Liver (tissue), 3 donors: ENCODE measurements around the gene MAN2A2.

Experiments
- EGR1 ChIP-seq, 2 donors: IDR thresholded peaks; 2 replicates each; pipeline ENCODE4 v1.6.1; 2016 to 2018; ENCODE audit warnings: antibody characterized with exemption in 2 of 2, low read depth in 2 of 2
- GABPA ChIP-seq, 2 donors: IDR thresholded peaks in 1 of 2; conservative IDR thresholded peaks in 1 of 2; 2 replicates each; pipeline ENCODE4 v1.6.1; 2016; ENCODE audit warnings: antibody characterized with exemption in 2 of 2, mild to moderate bottlenecking in 1 of 2, moderate library complexity in 1 of 2
- JUND ChIP-seq, 2 donors: IDR thresholded peaks; 2 replicates each; pipeline ENCODE4 v1.6.1; 2016; ENCODE audit warnings: antibody characterized with exemption in 2 of 2
- NR2F2 ChIP-seq: IDR thresholded peaks from 2 replicates; pipeline ENCODE4 v1.6.1; 2016; ENCODE audit warnings: antibody characterized with exemption
- RAD21 ChIP-seq, 2 donors: IDR thresholded peaks; 2 replicates each; pipeline ENCODE4 v1.6.1; 2016; ENCODE audit warnings: antibody characterized with exemption in 2 of 2, mild to moderate bottlenecking in 2 of 2
- RXRA ChIP-seq, 2 donors: IDR thresholded peaks; 2 replicates each; pipeline ENCODE4 v1.6.1; 2017 to 2018; ENCODE audit warnings: antibody characterized with exemption in 2 of 2, mild to moderate bottlenecking in 1 of 2
- SP1 ChIP-seq: IDR thresholded peaks from 2 replicates; pipeline ENCODE4 v1.6.1; 2018; ENCODE audit warnings: antibody characterized with exemption, mild to moderate bottlenecking
- TAF1 ChIP-seq: conservative IDR thresholded peaks from 2 replicates; pipeline ENCODE4 v1.6.1; 2016; ENCODE audit warnings: antibody characterized with exemption, mild to moderate bottlenecking
- YY1 ChIP-seq: IDR thresholded peaks from 2 replicates; pipeline ENCODE4 v1.6.1; 2016; ENCODE audit warnings: antibody characterized with exemption, mild to moderate bottlenecking
- TF ChIP-seq, protein P1 (sequence below): fragments of 150-350 bp; IDR thresholded peaks from 2 replicates; pipeline ENCODE4 v1.5.1; 2017; ENCODE audit warnings: improper control_type of control experiment, low read depth, low read length; ENCODE audit not compliant: missing input control
- TF ChIP-seq, protein P2 (sequence below): IDR thresholded peaks from 2 replicates; pipeline ENCODE4 v1.6.1; 2016; ENCODE audit warnings: antibody characterized with exemption, mild to moderate bottlenecking
- TF ChIP-seq, protein P3 (sequence below): IDR thresholded peaks from 2 replicates; pipeline ENCODE4 v1.6.1; 2016; ENCODE audit warnings: antibody characterized with exemption
- TF ChIP-seq, protein P4 (sequence below): IDR thresholded peaks from 2 replicates; pipeline ENCODE4 v1.6.1; 2016; ENCODE audit warnings: antibody characterized with exemption
- TF ChIP-seq, protein P5 (sequence below): IDR thresholded peaks from 2 replicates; pipeline ENCODE4 v1.6.1; 2016; ENCODE audit warnings: antibody characterized with exemption
- donor health status: healthy.
- donor health status: healthy.

DNA sequence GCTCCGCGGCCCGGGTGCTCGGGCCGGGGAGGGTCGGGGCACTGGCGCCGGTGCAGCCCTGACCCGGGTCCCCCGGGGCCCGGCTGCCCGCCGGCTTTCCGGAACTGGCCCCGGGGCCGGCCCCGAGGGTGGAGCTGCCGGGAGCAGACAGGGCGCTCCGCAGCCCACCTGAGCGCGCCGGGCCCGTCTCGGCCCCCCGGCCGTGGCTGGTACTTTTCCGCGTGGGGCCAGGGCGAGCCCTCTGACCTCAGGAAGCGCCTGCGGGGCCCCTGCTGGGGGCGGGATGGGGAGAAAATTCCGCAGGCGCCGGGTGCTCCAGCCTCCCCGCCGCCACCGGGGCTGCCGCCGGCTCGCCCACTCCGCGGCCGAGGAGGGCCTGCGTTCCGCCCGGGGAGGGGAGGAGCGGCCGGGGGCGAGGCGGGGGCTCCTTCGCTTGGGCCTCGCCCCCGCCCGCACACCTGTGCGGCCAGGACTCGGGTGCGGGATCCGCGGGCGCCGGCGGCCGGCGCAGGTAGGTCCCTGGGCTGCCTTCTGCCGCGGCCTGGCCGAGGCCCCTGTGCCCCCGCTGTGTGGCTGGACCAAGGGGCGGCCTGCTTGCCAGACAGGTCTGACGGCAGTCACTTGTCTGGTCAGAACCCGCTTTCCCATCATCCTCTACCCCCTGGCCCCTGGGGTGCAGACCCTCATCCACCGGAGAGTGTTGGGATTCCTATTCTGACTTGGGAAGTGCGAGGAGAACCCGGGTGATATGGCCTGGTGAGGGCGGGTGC lies 31.2 kb upstream of the MAN2A2 start:
- TF ChIP-seq, protein P1, sequence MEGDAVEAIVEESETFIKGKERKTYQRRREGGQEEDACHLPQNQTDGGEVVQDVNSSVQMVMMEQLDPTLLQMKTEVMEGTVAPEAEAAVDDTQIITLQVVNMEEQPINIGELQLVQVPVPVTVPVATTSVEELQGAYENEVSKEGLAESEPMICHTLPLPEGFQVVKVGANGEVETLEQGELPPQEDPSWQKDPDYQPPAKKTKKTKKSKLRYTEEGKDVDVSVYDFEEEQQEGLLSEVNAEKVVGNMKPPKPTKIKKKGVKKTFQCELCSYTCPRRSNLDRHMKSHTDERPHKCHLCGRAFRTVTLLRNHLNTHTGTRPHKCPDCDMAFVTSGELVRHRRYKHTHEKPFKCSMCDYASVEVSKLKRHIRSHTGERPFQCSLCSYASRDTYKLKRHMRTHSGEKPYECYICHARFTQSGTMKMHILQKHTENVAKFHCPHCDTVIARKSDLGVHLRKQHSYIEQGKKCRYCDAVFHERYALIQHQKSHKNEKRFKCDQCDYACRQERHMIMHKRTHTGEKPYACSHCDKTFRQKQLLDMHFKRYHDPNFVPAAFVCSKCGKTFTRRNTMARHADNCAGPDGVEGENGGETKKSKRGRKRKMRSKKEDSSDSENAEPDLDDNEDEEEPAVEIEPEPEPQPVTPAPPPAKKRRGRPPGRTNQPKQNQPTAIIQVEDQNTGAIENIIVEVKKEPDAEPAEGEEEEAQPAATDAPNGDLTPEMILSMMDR: no peak
- TF ChIP-seq TAF1 (no peak), RAD21 (IDR thresholded peaks at IDR 0.05) (no peak), YY1 (no peak), RXRA (IDR thresholded peaks at IDR 0.05) (no peak), JUND (IDR thresholded peaks at IDR 0.05) (no peak), EGR1 (IDR thresholded peaks at IDR 0.05; ENCODE audit: low read depth in 2 of 2) (no peak), NR2F2 (no peak), GABPA (IDR thresholded peaks at IDR 0.05 in 1 of 2, conservative IDR thresholded peaks at IDR 0.05 in 1 of 2) (no peak), SP1 (no peak)
- TF ChIP-seq, protein P2, sequence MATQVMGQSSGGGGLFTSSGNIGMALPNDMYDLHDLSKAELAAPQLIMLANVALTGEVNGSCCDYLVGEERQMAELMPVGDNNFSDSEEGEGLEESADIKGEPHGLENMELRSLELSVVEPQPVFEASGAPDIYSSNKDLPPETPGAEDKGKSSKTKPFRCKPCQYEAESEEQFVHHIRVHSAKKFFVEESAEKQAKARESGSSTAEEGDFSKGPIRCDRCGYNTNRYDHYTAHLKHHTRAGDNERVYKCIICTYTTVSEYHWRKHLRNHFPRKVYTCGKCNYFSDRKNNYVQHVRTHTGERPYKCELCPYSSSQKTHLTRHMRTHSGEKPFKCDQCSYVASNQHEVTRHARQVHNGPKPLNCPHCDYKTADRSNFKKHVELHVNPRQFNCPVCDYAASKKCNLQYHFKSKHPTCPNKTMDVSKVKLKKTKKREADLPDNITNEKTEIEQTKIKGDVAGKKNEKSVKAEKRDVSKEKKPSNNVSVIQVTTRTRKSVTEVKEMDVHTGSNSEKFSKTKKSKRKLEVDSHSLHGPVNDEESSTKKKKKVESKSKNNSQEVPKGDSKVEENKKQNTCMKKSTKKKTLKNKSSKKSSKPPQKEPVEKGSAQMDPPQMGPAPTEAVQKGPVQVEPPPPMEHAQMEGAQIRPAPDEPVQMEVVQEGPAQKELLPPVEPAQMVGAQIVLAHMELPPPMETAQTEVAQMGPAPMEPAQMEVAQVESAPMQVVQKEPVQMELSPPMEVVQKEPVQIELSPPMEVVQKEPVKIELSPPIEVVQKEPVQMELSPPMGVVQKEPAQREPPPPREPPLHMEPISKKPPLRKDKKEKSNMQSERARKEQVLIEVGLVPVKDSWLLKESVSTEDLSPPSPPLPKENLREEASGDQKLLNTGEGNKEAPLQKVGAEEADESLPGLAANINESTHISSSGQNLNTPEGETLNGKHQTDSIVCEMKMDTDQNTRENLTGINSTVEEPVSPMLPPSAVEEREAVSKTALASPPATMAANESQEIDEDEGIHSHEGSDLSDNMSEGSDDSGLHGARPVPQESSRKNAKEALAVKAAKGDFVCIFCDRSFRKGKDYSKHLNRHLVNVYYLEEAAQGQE: no peak
- TF ChIP-seq, protein P3, sequence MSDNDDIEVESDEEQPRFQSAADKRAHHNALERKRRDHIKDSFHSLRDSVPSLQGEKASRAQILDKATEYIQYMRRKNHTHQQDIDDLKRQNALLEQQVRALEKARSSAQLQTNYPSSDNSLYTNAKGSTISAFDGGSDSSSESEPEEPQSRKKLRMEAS: no peak
- TF ChIP-seq, protein P4, sequence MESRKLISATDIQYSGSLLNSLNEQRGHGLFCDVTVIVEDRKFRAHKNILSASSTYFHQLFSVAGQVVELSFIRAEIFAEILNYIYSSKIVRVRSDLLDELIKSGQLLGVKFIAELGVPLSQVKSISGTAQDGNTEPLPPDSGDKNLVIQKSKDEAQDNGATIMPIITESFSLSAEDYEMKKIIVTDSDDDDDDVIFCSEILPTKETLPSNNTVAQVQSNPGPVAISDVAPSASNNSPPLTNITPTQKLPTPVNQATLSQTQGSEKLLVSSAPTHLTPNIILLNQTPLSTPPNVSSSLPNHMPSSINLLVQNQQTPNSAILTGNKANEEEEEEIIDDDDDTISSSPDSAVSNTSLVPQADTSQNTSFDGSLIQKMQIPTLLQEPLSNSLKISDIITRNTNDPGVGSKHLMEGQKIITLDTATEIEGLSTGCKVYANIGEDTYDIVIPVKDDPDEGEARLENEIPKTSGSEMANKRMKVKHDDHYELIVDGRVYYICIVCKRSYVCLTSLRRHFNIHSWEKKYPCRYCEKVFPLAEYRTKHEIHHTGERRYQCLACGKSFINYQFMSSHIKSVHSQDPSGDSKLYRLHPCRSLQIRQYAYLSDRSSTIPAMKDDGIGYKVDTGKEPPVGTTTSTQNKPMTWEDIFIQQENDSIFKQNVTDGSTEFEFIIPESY: no peak
- TF ChIP-seq, protein P5, sequence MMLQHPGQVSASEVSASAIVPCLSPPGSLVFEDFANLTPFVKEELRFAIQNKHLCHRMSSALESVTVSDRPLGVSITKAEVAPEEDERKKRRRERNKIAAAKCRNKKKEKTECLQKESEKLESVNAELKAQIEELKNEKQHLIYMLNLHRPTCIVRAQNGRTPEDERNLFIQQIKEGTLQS: no peak
